Adrenal gland (tissue), 12 donors: ENCODE measurements around the gene IPO11. TPM values are rescaled to one million over a fixed set of nuclear protein-coding genes. Genes with fewer than 3 reads are reported as not detected.
"Not testable (repeated sequence)": the region's sequence is repeated elsewhere in the genome, so short reads cannot be mapped to it uniquely, and the experiment has no call there.

Experiments
- DNase-seq, 7 donors: peaks; one replicate each; pipeline ENCODE4 v3.0.0-alpha.2; 2019 to 2020
- H3K27ac ChIP-seq, 5 donors: fragments of 200-600 bp; sonication (generic) in 4 of 5; 1 replicate in 3 of 5; 2 replicates in 2 of 5; pipeline versions ENCODE4 v1.5.1 to v1.8.0; 2016 to 2020; ENCODE audit warnings: mild to moderate bottlenecking in 1 of 5
- H3K27me3 ChIP-seq: fragments of 200-600 bp; 2 replicates; pipeline ENCODE4 v1.8.0; 2021
- H3K36me3 ChIP-seq, 2 donors: fragments of 200-600 bp; replicated peaks in 1 of 2; 1 replicate in 1 of 2; 2 replicates in 1 of 2; pipeline versions ENCODE4 v1.5.1 to v1.8.0; 2018 to 2022
- H3K4me1 ChIP-seq, 2 donors: fragments of 200-600 bp; replicated peaks in 1 of 2; 1 replicate in 1 of 2; 2 replicates in 1 of 2; pipeline versions ENCODE4 v1.5.1 to v1.8.0; 2018 to 2021
- H3K4me3 ChIP-seq, 4 donors: fragments of 200-600 bp; sonication (generic) in 3 of 4; one replicate each; pipeline ENCODE4 v1.5.1; 2016 to 2018
- H3K9me3 ChIP-seq, 3 donors: fragments of 200-600 bp; sonication (generic) in 1 of 3; replicated peaks in 1 of 3; 1 replicate in 2 of 3; 2 replicates in 1 of 3; pipeline versions ENCODE4 v1.5.1 to v1.8.0; 2016 to 2021
- POLR2A ChIP-seq, 2 donors: fragments of 450-650 bp; IDR thresholded peaks; one replicate each; pipeline ENCODE4 v1.6.1; 2017; ENCODE audit warnings: antibody characterized with exemption in 2 of 2, mild to moderate bottlenecking in 2 of 2, moderate library complexity in 1 of 2
- WGBS, 4 donors: extraction: QIAGEN DNeasy Blood & Tissue Kit in 2 of 4; methylation state at CpG; one replicate each; pipeline versions ENCODE4 v1.1.5 to v1.1.7; 2013 to 2017; 5-methylcytosine and 5-hydroxymethylcytosine counted together
- intact Hi-C, 2 donors: fragments of 100-400 bp; cut with DNase I; formaldehyde crosslinking; loops; one replicate each; pipeline versions ENCODE4 v1.14.1 to v1.15.0; 2022 to 2023
- polyA plus RNA-seq, 3 donors: library from polyadenylated mRNA; stranded (reverse); fragments of 200-250 nt in 2 of 3; fragments of 350-450 nt in 1 of 3; fragmentation: Illumina TruSeq in 1 of 3; extraction: RNeasy Lipid Tissue Mini Kit (QIAGEN cat#74804) in 1 of 3; gene quantifications; one replicate each; pipeline ENCODE4 v1.2.3, GENCODE V29; 2013 to 2014
- small RNA-seq, 2 donors: library from RNA; depleted of rRNA; stranded (forward); fragments of <200 nt; gene quantifications; one replicate each; pipeline ENCODE3, GENCODE V24; 2016
- total RNA-seq, 9 donors: library from RNA; depleted of rRNA in 4 of 9; stranded (reverse); fragments of >200 nt in 4 of 9; fragments of 120-200 nt in 1 of 9; fragmentation: NEBNext Ultra II Directional in 1 of 9; extraction: Animal tissue kit (Norgen Biotek cat#: 25700) in 1 of 9; gene quantifications; one replicate each; pipeline versions ENCODE4 v1.1.0 to v1.2.4, GENCODE V29; 2013 to 2023
- TF ChIP-seq, protein P1 (sequence below), 6 experiments: fragments of 450-650 bp in 4 of 6; fragments of 200-600 bp in 2 of 6; sonication (generic) in 1 of 6; IDR thresholded peaks; 1 replicate in 5 of 6; 2 replicates in 1 of 6; pipeline versions ENCODE4 v1.5.1 to v1.8.0; 2016 to 2021; ENCODE audit warnings: antibody characterized with exemption in 6 of 6, mild to moderate bottlenecking in 2 of 6, moderate library complexity in 1 of 6
- donor health status: healthy with polysubstance abuse.
- donor health status: Bipolar disorder and iron deficiency.
- donor health status: DM: yes; HTN: yes; CAD: no.
- donor health status: DM: no; HTN: no; CAD: no.
- donor health status: DM: no; HTN: no; CAD: no.
- donor health status: DM: yes; HTN: yes; CAD: no.

The IPO11 gene
- total and polyA plus RNA-seq, 12 donors, result 6.0 to 33.3 (median 23.7) TPM

DNA sequence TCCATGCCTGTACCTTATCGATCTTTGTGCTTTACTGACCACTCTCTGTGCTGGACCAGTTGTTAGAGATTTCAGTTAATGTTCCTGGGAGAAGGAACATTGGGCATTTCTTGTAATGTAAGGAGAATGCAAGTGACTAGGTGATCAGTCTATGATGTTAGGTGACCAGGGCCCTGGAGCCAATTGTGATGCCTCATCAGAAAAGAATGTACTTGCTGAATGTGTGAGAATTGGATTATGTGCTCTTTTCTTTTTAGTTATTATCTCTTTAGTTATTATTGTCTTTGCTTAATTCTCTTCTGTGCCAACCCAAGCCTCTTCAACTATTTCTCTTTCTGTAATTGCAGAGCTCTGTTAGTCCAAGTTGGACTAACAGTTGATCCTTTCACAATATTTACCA is 258.9 kb downstream of the IPO11 start:
- no peaks in the 10 kb centered on the region for H3K9me3 ChIP-seq
- H3K4me3 ChIP-seq, result no peak overlapping the region
- no peak for DNase-seq
- no peaks in the 10 kb centered on the region for H3K27me3 ChIP-seq
- no peaks in the 10 kb centered on the region for H3K36me3 ChIP-seq
- 75 to 95% (median 86%) methylated on average over 1 of the region's 1 CpG for WGBS, 4 donors
- no peaks in the 10 kb centered on the region for H3K4me1 ChIP-seq
- no peak overlapping the region for H3K27ac ChIP-seq
- intact Hi-C loops, result no loop called here
- TF ChIP-seq, protein P1, sequence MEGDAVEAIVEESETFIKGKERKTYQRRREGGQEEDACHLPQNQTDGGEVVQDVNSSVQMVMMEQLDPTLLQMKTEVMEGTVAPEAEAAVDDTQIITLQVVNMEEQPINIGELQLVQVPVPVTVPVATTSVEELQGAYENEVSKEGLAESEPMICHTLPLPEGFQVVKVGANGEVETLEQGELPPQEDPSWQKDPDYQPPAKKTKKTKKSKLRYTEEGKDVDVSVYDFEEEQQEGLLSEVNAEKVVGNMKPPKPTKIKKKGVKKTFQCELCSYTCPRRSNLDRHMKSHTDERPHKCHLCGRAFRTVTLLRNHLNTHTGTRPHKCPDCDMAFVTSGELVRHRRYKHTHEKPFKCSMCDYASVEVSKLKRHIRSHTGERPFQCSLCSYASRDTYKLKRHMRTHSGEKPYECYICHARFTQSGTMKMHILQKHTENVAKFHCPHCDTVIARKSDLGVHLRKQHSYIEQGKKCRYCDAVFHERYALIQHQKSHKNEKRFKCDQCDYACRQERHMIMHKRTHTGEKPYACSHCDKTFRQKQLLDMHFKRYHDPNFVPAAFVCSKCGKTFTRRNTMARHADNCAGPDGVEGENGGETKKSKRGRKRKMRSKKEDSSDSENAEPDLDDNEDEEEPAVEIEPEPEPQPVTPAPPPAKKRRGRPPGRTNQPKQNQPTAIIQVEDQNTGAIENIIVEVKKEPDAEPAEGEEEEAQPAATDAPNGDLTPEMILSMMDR (IDR thresholded peaks at IDR 0.05), result no peak
- TF ChIP-seq POLR2A (IDR thresholded peaks at IDR 0.05), result no peak

DNA sequence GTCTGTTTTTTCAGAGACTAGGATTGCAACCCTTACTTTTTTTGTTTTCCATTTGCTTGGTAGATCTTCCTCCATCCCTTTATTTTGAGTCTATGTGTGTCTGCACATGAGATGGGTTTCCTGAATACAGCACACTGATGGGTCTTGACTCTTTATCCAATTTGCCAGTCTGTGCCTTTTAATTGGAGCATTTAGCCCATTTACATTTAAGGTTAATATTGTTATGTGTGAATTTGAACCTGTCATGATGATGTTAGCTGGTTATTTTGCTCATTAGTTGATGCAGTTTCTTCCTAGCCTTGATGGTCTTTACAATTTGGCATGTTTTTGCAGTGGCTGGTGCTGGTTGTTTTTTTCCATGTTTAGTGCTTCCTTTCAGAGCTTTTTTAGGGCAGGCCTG is 264.0 kb downstream of the IPO11 start:
- H3K27ac ChIP-seq, intact Hi-C loops, H3K4me1 ChIP-seq, H3K27me3 ChIP-seq, H3K36me3 ChIP-seq, DNase-seq, H3K9me3 ChIP-seq, H3K4me3 ChIP-seq: not testable (repeated sequence)

Small RNA genes lying within 50 kb of the gene (small RNA-seq; reads per million reads assigned to genes)
- gene CKS1BP3 (0 reads per million in 2 donors), gene RNU6-661P (0 reads per million in 2 donors)

Other genes with a start within 250 kb of the IPO11 start
- 10 to 100 TPM; 19.2 to 50.2 (median 24.5) TPM for gene KIF2A, start 106.6 kb upstream of the IPO11 start, total RNA-seq
- 10 to 100 TPM in 1 of 3 donors, 1 to 10 TPM in 2; 2.1 to 33.5 (median 3.6) TPM for gene KIF2A, start 106.6 kb upstream of the IPO11 start, polyA plus RNA-seq
- gene DIMT1, start 8.9 kb upstream of the IPO11 start, total RNA-seq, result 10 to 100 TPM; 17.6 to 29.1 (median 24.6) TPM
- 10 to 100 TPM; 10.4 to 22.1 (median 12.8) TPM for gene DIMT1, start 8.9 kb upstream of the IPO11 start, polyA plus RNA-seq
- gene LRRC70, start 166.1 kb downstream of the IPO11 start, total RNA-seq, result 1 to 10 TPM in 7 of 9 donors, under 1 TPM in 1, not detected in 1; 0.72 to 7.6 (median 3.2) TPM
- gene LRRC70, start 166.1 kb downstream of the IPO11 start, polyA plus RNA-seq, result 1 to 10 TPM; 1.5 to 8.2 (median 4.3) TPM